ENCODE measurements around the gene RIMBP3C.
"Not testable (repeated sequence)": the region's sequence is repeated elsewhere in the genome, so short reads cannot be mapped to it uniquely, and the experiment has no call there.

GRCh38 chr22:21544432-21545322, 6.6 kb downstream of the RIMBP3C start:
- TF ChIP-seq CTCF, POLR2A, POLR2AphosphoS5 (IDR thresholded peaks at IDR 0.05): not testable (repeated sequence)
